Ecto neural progenitor cell (in vitro differentiated cells): ENCODE results near the gene GATM.
"Not testable (repeated sequence)": the region's sequence is repeated elsewhere in the genome, so short reads cannot be mapped to it uniquely, and the experiment has no call there.

Experiments used
- DNase-seq: peaks from one replicate; pipeline ENCODE4 v3.0.0-alpha.2; 2018; ENCODE audit warnings: low spot score

GATM gene

DNA sequence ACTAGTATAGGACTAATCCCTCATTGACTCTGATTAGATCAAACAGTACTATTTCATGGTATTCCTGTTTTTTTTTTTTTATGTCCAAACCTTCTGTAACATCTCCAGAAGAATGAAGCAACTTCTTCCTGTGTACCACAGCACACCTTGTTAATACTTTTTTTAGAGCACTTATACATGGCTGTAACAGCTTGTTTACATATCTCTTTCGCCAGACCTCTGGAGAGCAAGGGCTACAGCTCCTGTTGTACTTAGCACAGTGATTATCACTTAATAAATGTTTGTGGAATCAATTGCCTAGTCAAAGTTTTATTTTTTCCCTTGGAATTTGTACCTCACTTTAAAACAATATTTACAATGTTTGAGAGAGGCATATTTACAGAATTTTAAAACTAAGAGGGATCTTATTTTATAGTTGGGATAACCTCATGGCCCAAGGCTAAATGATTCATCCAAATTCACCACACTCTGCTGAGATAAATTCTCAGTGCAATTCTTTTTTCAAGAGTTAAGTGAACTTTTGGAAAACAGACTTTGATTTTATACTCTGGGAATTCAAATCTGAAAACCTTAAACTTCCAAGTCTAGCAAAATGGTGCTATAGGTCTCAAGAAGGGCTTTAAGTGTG, 9.2 kb upstream of the GATM start:
- DNase-seq, result no peak

DNA sequence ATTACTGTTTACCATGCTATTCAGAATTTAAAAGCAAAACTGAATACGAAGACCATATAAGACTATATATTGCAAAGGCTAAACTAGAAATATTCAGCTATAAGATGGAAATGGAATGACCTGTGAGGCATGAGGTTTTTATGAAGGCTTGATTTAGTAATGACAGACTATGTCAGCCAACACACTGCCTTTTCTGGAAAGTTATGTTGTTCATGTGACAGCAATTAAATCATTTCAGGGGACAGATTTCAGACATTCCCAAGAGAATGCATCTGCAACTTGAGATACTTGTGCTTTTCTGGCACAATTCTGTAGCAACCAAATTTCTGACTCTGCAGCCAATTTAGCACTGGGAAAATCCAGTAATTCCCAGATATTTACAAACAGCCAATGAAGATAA, 8.6 kb upstream of the GATM start:
- DNase-seq, result no peak

DNA sequence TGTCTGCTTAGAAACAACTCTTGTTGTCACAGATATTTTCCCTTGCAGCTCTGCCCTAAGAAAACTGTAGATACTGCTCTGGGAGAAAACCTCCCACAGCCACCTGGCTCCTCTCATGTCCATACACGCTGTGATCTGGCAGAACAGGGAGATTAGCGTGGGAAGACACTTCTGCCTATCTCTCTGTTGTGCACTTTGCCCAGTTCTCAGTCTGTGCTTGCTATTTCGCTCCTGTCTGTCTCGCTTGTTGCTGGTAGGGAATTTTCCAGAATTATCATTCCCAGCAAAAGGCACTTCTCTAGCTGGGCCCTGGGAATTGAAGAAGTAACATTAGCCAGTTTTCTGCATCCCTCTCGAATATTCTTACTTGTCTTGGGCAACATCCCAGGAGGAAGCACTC, 8.1 kb upstream of the GATM start:
- DNase-seq, result no peak

DNA sequence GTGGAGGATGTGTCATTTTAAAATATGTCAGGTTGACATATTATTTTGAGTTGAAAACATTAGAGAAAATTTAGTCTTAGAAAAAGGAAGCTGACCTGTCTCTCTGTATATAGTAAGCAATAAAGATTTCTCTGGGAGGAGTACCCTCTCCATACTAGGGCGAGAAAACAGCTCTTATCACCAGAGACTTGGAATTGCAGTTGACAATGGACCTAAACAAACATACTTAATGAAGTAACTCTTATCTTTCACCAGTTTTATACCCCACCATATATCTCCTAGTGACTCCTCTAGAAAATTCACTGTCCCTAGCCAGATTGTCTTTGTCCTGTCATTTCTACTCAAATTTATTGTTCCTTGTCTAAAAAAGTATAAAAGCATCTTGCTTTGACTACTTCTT, 7.2 kb upstream of the GATM start:
- DNase-seq, result no peak

DNA sequence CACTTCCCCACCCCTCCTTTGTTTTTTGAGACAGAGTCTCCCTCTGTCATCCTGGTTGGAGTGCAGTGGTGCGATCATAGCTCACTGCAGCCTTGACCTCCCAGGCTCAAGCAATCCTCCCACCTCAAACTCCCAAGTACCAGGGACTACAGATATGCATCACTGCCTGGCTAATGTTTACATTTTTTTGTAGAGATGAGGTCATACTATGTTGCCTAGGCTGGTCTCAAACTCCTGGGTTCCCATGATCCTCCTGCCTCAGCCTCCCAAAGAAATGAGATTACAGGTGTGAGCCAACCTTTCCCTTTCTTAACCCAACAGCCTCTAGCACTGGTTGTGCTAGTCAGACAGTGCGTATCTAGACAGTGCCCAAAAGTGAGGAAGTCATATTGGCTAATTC, 6.4 kb upstream of the GATM start:
- no peak for DNase-seq

DNA sequence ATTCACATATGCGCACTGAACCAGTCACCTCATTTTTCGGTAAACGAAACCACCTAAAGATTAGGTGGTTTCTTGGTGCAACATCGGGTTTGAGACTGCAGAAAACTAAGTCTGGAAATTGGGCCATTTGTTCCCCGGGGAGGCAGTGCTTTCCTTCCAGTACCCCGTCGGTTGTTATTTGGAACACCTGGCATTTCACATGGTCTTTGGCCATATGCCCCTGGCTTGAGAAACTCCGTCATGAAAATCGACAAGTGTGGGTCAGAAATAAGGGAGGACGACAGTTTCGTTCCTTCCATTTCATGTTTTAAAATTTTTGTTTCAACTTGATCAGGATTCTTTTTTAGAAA, 544 bp upstream of the GATM start:
- DNase-seq, result no peak

DNA sequence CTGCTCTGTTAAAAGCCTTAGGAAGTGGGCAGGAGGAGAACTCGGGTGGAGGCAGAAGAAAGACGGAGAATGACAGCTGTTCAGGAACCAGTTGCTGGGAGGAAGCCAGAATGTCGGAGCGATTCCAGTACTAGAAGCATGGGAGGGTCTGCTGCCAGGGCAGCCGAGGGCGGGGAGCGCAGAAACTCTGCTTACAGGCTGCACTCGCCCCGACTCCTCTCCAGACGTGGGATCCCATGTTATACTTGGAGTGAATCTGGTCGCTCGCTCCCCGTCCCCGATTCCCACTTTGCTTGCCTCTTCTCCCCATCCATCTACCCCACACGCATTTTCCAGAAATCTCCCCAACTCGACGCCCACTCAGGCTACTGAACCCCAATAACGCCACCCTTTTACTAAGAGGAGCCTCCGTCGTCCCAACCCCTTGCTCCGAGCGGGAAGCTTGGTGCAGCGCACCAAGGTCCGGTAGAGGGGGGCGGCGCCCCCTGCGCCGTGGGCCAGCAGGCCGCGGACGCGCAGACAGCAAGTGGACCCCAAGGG, 665 bp downstream of the GATM start:
- DNase-seq, result no peak

DNA sequence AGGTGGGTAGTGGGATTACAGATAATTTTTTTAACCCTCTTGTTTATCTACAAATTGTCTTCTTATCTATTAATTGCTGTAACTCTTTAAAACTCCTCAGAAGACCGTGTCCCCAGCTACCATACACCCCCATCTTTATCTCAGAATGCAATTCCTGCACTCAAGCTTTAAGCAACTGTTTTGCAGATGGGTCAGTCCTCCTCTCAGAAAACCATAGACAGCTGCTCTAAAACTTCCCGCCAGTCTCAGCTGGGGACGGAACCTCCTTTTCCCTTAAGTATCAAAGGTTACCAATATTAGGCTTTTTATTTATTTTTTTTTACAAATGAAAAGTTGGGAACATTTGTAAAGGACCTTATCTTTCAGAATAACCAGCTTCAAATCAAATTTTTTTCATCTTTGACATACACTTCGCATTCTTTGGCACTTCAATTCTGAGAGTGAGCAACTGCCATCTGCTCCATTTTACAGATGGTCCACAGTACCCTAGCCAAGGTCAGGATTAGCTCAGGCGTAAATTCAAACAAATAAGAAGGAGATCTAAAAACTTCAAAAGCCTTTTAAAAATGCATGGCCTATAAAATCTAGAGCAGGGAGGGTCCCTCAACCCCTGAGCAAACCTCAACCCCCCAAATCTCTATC, 1.3 kb downstream of the GATM start:
- DNase-seq, result no peak

DNA sequence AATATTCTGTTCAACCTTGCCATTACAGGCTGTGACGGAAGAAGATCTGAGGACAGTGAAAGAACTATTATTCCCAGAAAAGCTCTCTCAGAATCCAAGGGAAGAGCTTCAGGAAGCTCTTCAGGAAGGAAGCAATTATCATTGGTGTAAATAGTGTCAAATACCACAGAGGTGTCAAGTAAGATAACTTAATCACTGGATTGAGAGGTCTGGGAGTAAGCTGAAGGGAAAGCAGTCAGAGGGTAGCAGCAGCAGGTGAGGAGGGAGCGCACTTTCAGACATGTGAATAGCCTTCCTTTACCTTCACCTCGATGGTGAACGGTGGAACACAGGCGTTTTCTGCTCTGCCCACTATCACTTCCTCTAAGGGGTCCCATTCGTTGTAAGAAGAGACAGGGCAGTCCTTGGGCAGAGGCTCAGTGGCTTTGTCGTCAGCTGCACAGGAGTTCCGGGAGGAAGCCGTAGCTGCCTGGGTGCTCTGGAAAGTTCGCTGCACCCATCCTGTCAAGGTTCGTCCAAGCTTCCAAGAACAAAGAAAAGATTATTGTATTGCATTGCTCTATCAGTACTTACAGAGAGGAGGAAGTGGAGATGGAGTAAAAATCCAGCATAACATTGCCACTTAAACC, 1.9 kb downstream of the GATM start:
- DNase-seq, result no peak

DNA sequence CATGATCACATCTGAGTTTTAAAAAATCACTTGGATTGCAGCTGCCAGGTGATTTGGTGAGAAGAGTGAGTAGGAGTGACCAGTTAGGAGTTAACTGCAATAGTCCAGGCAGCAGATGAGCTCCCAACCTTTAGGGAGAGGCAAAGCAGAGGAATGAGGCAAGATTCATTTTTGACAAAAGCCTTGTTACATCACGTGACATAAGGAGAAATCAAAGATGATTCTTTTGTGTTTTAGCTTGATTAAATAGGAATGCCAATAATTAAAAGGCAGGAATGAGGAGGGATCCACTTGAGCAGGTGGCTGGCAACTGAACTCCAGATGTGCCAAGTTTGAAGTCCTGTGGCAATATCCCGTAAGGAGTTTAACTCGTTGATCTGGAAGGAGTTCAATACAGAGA, 2.5 kb downstream of the GATM start:
- no peak for DNase-seq

DNA sequence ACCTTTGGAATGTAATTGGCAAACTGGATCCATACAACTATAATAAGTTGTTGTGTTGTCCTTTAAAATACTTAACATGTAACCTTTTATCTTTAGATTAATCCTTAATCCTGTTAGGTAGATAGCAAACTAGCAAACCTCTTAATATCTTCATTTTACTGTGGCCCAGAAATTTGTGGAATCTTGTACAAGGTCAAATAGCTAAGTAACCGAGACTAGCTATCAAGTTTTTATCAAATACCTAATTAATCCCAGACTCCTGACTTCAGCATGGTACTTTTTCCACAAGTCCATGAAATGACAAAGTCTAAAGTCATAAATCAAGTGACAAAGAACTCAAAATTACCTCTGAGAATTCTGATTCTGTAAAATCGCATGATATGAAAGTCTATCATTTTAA, 4.4 kb downstream of the GATM start:
- DNase-seq, result no peak

DNA sequence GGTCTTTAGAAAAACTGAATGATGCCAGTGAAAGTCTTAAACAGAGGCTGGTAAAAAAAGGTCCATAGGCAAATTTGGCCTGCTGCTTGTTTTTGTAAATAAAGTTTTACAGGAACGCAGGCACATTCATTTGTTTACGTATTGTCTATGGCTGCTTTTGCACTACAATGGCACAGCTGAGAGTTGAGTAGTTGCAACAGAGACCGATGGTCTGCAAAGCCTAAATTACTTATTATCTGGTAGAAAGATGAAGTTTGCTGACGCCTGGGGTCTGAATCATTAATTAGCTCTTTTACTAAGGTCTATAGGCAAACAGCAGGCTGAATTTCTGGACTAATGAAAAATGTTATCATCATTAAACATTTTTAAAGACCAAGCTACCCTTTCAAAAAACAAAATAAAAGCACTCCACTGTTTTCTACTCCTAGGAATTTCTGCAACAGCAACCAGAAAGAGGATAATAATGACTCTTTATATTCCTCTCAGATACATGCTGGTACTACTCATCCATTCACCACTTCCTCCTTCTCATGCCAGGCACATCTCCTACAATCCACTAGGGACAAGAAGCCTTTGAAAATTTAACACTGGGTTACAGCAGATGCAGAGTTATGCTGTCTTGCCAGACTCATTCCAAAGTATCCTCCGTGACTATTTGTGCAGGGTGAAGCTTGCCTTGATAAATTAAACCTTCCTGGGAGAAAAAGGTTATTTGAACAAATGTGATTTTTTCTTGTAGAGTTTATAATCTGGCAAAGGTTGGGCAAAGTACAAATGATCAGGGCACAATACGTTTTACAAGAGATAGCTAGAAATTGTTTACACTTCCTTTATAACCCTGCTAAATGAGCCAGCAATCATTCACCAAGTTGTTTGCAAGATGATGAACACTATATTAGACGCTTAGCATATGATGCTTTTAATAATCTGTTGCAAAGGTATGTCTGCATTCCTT, 6.0 kb downstream of the GATM start:
- no peak for DNase-seq

DNA sequence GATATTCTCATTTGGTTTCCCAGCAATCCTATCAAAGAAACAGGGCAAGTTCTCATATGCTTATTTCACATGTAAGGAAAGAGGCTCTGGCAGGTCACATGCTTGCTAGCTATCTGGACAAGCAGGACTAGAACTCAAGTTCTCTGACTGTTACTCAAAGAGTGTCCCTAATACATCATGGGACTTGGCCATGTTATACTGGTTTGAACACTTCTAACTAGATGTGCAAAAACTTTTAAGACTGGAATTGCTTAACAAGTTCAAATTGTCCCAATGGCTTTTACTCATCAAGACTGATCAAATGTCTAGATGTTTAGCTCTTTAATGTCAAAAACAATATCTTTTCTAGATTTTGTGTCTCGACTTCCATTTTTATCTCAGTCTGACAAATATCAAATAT, 6.8 kb downstream of the GATM start:
- no peak for DNase-seq

DNA sequence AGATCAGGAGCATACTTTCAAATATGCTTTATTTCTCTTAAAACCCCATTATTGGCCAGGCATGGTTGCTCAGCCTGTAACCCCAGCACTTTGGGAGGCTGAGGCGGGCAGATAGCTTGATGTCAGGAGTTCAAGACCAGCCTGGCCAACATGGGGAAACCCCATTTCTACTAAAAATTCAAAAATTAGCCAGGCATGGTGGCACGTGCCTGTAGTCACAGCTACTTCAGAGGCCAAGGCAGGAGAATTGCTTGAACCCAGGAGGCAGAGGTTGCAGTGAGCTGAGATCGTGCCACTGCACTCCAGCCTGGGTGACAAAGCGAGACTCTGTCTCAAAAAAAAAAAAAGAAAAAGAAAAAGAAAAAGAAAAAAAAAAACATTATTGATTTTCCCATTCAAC, 8.3 kb downstream of the GATM start:
- not testable (repeated sequence) for DNase-seq

DNA sequence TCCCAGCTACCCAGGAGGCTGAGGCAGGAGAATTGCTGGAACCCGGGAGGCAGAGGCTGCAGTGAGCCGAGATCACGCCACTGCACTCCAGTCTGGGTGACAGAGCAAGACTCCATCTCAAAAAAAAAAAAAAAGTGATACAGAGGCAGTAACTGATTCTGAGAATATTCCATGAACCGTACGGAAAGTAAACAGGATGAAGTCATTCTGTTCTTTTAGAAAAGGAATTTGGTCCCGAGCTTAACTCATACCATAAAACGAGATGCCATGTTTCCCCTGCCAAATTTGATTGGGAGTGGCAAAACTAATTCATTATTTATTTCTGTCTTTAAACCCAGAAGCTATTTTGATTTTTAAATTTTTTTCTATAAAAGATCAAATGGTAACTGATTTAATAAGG, 11.1 kb downstream of the GATM start:
- DNase-seq, result not testable (repeated sequence)

DNA sequence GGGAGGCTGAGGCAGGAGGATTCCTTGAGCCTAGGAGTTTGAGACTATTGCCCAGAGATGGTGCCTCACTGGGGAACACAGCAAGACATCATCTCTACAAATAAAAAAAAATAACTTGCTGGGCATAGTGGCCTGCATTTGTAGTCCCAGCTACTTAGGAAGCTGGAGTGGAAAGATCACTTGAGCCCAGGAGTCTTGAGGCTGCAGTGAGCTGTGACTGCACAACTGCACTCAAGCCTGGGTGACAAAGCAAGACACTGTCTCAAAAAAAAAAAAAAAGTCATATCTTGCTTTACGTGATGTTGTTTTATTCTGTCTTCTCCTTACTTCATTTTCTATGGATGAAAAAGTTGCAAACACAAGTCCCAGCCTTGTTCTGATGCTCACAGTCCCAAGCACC, 14.1 kb downstream of the GATM start:
- DNase-seq, result no peak

DNA sequence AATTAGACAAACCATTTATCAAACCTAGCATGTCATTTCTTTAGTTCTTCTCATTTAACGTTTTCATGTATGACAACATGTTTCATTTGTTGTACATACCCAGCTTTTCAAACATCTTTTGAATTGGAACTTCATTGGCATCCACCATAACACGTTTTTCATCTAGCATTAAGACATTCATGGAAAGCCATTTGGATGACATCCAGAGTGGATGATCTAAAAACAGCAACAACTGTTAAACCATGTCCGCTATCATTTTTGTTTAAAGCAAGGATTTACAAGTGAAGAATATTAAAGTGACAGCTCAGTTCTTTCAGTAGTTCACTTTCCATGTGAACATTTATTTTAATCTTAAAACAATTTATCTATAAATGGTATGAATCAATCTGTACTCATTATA, 14.5 kb downstream of the GATM start:
- no peak for DNase-seq

DNA sequence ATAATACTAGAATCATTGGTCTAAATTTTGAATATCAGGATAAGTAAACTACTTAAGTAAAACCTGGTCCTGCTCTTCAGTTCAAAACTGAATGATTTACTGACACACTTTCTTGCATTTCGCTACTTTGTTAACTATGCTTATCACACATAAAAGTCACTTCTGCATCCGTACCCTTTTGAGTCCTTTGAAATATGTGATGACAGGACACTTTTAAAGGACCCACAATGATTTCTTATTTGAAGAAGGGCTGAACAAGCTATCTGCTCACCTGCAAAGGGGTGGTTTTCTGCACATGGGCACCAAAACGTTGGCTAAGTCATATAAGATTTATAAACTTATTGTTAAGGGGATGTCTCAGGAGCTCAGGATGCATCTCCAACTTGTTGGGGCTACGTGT, 15.0 kb downstream of the GATM start:
- no peak for DNase-seq

DNA sequence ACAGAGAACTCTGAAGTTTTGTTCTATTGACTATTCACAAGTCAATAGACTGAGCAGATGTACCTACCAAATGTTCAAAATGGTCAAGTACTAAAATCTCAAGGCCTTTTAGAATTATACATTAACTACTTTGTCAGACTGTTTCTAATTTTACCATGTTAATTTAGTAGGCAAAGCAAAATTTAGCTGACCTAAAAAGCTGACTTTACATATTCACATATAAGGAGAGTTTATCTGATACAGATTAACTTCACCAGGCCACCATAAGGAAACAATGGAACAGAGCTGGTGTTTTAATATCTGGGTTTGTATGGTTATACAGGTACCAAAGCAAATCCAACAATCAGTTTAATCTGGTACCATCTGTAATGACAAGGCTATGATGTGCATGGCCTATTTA, 15.9 kb downstream of the GATM start:
- no peak for DNase-seq

DNA sequence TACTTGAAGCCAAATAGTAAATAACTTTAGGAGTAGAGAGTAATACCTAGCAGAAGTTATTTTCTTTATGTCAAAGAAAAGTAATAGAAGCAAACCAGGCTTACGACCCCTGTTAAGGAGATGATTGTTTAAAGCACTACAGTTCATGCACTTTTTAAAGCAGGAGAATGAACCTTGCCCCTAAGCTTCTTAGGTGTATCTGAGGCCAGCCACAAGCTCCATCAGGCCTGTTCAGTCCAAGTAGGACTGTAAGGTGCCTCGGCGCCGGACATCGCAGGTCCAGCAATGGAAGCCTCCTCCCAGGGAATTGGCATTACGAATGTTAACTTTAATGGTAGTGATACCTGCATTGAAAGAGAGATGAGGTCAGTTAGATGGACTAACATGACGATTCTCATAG, 16.5 kb downstream of the GATM start:
- DNase-seq, result no peak

DNA sequence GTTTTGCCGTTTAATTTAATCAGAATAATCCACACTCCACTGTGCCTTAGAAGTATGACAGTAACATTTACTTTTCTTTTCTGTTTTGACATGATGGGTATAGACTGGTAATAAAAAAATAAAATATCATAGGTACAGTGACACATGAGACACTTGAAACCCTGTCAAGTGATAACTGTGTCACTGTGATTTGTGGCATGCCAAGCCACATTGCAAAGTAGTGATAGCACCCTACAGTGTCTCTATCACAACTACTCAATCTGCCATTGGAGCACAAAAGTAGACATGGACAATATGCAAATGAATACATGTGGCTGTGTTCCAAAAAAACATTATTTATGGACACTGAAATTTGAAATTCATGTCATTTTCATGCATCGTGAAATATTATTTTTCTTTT, 22.5 kb downstream of the GATM start:
- no peak for DNase-seq

DNA sequence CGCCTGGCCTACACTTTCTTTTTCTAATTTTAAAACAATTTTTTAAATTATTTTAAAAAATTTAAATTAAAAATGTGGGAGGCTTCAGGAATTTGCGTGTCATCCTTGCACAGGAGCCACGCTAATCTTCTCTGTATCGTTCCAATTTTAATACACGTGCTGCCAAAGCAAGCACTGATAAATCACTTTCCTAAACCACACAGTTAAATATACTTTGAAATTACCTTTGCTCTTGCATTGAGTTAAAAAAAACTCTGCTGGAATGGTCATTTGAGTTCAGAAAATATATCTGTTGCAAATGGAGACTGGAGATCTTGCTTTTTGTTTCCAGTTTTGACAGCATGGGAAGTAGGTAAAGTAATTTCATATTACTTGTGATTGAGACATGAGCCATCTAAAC, 23.6 kb downstream of the GATM start:
- DNase-seq, result no peak

DNA sequence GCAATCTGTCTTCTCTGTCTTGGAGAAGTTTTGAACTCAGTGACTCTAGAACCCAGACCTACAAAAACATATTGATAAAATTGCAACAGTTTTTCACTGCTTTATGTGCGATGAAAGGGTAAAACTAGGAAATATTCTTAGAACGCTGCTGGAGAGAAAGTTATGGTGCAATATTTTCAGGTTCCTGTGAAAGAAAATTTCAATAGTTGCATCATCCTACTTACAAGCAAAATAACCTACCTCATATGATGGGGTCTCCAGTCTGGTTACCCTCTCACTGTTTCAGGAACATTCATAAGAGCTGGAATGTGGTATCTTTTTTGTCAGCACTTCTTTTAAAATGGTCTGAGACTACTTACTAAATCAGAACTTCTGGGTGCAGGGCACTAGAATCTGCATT, 27.1 kb downstream of the GATM start:
- DNase-seq, result no peak
